HCT116 (cell line): ENCODE measurements around the gene MYLK.

Source experiments
- EGR1 ChIP-seq: IDR thresholded peaks from 2 replicates; pipeline ENCODE4 v1.6.1; 2012; ENCODE audit warnings: low read depth
- POLR2AphosphoS5 ChIP-seq: IDR thresholded peaks from 2 replicates; pipeline ENCODE4 v1.6.1; 2011; ENCODE audit warnings: mild to moderate bottlenecking, low read depth, low read length, moderate library complexity
- RAD21 ChIP-seq: IDR thresholded peaks from 2 replicates; pipeline ENCODE4 v1.6.1; 2012; ENCODE audit warnings: low read depth, mild to moderate bottlenecking
- SRF ChIP-seq: IDR thresholded peaks from 2 replicates; pipeline ENCODE4 v1.6.1; 2012; ENCODE audit warnings: low read depth
- TF ChIP-seq, protein P1 (sequence below), 3 experiments: fragments of 200-600 bp in 1 of 3; sonication (generic) in 1 of 3; IDR thresholded peaks in 2 of 3; conservative IDR thresholded peaks in 1 of 3; 2 replicates each; pipeline ENCODE4 v1.5.1; 2012 to 2017; ENCODE audit warnings: low read depth in 2 of 3, low read length in 2 of 3, antibody characterized with exemption in 1 of 3, borderline replicate concordance in 1 of 3, control low read depth in 1 of 3, mild to moderate bottlenecking in 1 of 3, mixed read lengths in 1 of 3, mixed run types in 1 of 3, moderate library complexity in 1 of 3; ENCODE audit not compliant: insufficient read depth in 1 of 3
- TF ChIP-seq, protein P2 (sequence below): IDR thresholded peaks from 2 replicates; pipeline ENCODE4 v1.6.1; 2012; ENCODE audit warnings: low read depth

DNA sequence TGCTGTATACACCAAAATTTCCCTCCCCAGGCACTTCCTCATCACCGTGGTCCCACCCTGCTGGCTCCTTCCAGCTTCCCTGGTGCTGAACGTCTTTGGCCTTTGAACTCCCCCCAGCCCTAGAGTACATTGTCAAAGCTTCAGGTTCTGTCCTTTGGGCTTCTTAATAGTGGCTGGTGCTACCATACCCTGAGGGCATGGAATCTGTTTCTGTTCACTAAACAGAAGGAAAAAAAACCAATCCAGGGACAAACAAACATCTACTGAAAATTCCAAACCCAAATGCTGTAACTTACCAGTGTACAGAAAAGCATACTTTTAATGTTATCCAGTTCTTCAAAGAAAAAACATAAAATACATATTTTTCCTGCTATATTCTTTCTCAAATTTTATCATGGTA is 148.7 kb downstream of the MYLK start:
- TF ChIP-seq POLR2AphosphoS5 (no peak), EGR1 (no peak), SRF (no peak), RAD21 (no peak)
- TF ChIP-seq, protein P1, sequence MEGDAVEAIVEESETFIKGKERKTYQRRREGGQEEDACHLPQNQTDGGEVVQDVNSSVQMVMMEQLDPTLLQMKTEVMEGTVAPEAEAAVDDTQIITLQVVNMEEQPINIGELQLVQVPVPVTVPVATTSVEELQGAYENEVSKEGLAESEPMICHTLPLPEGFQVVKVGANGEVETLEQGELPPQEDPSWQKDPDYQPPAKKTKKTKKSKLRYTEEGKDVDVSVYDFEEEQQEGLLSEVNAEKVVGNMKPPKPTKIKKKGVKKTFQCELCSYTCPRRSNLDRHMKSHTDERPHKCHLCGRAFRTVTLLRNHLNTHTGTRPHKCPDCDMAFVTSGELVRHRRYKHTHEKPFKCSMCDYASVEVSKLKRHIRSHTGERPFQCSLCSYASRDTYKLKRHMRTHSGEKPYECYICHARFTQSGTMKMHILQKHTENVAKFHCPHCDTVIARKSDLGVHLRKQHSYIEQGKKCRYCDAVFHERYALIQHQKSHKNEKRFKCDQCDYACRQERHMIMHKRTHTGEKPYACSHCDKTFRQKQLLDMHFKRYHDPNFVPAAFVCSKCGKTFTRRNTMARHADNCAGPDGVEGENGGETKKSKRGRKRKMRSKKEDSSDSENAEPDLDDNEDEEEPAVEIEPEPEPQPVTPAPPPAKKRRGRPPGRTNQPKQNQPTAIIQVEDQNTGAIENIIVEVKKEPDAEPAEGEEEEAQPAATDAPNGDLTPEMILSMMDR (IDR thresholded peaks at IDR 0.05 in 2 of 3, conservative IDR thresholded peaks at IDR 0.05 in 1 of 3; ENCODE audit: borderline replicate concordance in 1 of 3, insufficient read depth in 1 of 3, low read depth in 2 of 3, low read length in 2 of 3), result no peak
- TF ChIP-seq, protein P2, sequence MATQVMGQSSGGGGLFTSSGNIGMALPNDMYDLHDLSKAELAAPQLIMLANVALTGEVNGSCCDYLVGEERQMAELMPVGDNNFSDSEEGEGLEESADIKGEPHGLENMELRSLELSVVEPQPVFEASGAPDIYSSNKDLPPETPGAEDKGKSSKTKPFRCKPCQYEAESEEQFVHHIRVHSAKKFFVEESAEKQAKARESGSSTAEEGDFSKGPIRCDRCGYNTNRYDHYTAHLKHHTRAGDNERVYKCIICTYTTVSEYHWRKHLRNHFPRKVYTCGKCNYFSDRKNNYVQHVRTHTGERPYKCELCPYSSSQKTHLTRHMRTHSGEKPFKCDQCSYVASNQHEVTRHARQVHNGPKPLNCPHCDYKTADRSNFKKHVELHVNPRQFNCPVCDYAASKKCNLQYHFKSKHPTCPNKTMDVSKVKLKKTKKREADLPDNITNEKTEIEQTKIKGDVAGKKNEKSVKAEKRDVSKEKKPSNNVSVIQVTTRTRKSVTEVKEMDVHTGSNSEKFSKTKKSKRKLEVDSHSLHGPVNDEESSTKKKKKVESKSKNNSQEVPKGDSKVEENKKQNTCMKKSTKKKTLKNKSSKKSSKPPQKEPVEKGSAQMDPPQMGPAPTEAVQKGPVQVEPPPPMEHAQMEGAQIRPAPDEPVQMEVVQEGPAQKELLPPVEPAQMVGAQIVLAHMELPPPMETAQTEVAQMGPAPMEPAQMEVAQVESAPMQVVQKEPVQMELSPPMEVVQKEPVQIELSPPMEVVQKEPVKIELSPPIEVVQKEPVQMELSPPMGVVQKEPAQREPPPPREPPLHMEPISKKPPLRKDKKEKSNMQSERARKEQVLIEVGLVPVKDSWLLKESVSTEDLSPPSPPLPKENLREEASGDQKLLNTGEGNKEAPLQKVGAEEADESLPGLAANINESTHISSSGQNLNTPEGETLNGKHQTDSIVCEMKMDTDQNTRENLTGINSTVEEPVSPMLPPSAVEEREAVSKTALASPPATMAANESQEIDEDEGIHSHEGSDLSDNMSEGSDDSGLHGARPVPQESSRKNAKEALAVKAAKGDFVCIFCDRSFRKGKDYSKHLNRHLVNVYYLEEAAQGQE, result no peak
